Fibroblast of peridontal ligament (primary cell): ENCODE data around the gene DOCK3.
"Not testable (repeated sequence)": the region's sequence is repeated elsewhere in the genome, so short reads cannot be mapped to it uniquely, and the experiment has no call there.

Source experiments
- DNase-seq: peaks from one replicate; pipeline ENCODE4 v3.0.0-alpha.2; 2010; ENCODE audit errors: extremely low read depth

The DOCK3 gene

GRCh38 chr3:51386852-51387229, 712.1 kb downstream of the DOCK3 start:
- no peak for DNase-seq

GRCh38 chr3:51387281-51387680, 712.6 kb downstream of the DOCK3 start:
- DNase-seq = not testable (repeated sequence)

GRCh38 chr3:51388286-51389029, 713.7 kb downstream of the DOCK3 start:
- DNase-seq = peak; percentile 23

GRCh38 chr3:51389423-51390183, 714.9 kb downstream of the DOCK3 start:
- DNase-seq = peak; percentile 49

GRCh38 chr3:51390246-51391074, 715.7 kb downstream of the DOCK3 start:
- DNase-seq = no peak

- peak; percentile 92 for DNase-seq
Observed at GRCh38 chr3:51391075-51391565, 716.4 kb downstream of the DOCK3 start, which contains the start of gene RBM15B. Gene RBM15B (plus strand): TSS chr3:51391285. CDS start chr3:51391400, 115 bp downstream.

GRCh38 chr3:51391566-51392354, 717.0 kb downstream of the DOCK3 start:
- DNase-seq = peak; percentile 14

GRCh38 chr3:51392355-51393133, 717.8 kb downstream of the DOCK3 start:
- no peak for DNase-seq

GRCh38 chr3:51393134-51393495, 718.4 kb downstream of the DOCK3 start:
- no peak for DNase-seq

- no peak for DNase-seq
Observed at GRCh38 chr3:51393564-51393963, 718.8 kb downstream of the DOCK3 start.

- no peak for DNase-seq
Observed at GRCh38 chr3:51394541-51394940, 719.8 kb downstream of the DOCK3 start.

- DNase-seq = no peak
Observed at GRCh38 chr3:51395493-51396213, 720.9 kb downstream of the DOCK3 start.

GRCh38 chr3:51396401-51396800, 721.7 kb downstream of the DOCK3 start:
- no peak for DNase-seq

- no peak for DNase-seq
Observed at GRCh38 chr3:51397392-51397791, 722.7 kb downstream of the DOCK3 start.

- DNase-seq = no peak
Observed at GRCh38 chr3:51398595-51399310, 724.0 kb downstream of the DOCK3 start.

- DNase-seq = no peak
Observed at GRCh38 chr3:51400166-51400565, 725.4 kb downstream of the DOCK3 start.

- no peak for DNase-seq
Observed at GRCh38 chr3:51401735-51402134, 727.0 kb downstream of the DOCK3 start.

- no peak for DNase-seq
Observed at GRCh38 chr3:51403675-51404074, 728.9 kb downstream of the DOCK3 start.

GRCh38 chr3:51408021-51408420, 733.3 kb downstream of the DOCK3 start:
- DNase-seq = no peak
